KMS-11 (cell line): ENCODE measurements around the gene MST1.

Source experiments
- H2AFZ ChIP-seq: fragments of 200-600 bp; sonication (generic); 2 replicates; pipeline ENCODE4 v1.6.1; 2016; ENCODE audit warnings: antibody characterized with exemption, mixed run types, low read depth
- H3K27ac ChIP-seq: fragments of 200-600 bp; sonication (generic); 2 replicates; pipeline ENCODE4 v1.6.1; 2016; ENCODE audit warnings: mild to moderate bottlenecking, mixed run types
- H3K27me3 ChIP-seq: fragments of 200-600 bp; sonication (generic); 2 replicates; pipeline ENCODE4 v1.6.1; 2017; ENCODE audit warnings: mild to moderate bottlenecking, low read depth, mixed run types, moderate library complexity; ENCODE audit not compliant: insufficient read depth
- H3K36me3 ChIP-seq: fragments of 200-600 bp; sonication (generic); 2 replicates; pipeline ENCODE4 v1.6.1; 2017; ENCODE audit warnings: mild to moderate bottlenecking, mixed run types; ENCODE audit not compliant: insufficient read depth
- H3K4me1 ChIP-seq: fragments of 200-600 bp; sonication (generic); 2 replicates; pipeline ENCODE4 v1.6.1; 2016; ENCODE audit warnings: mild to moderate bottlenecking, low read depth, mixed run types; ENCODE audit not compliant: poor library complexity, severe bottlenecking
- H3K4me2 ChIP-seq: fragments of 200-600 bp; sonication (generic); 2 replicates; pipeline ENCODE4 v1.7.0; 2016; ENCODE audit warnings: mild to moderate bottlenecking, mixed run types
- H3K4me3 ChIP-seq: fragments of 200-600 bp; sonication (generic); IDR thresholded peaks from 2 replicates; pipeline ENCODE4 v1.6.1; 2017; ENCODE audit warnings: low read depth, low read length, mixed read lengths; ENCODE audit not compliant: insufficient read depth
- H3K79me2 ChIP-seq: fragments of 200-600 bp; sonication (generic); 2 replicates; pipeline ENCODE4 v1.6.1; 2016; ENCODE audit warnings: low read depth, mixed run types; ENCODE audit not compliant: insufficient read depth
- H3K9ac ChIP-seq: fragments of 200-600 bp; sonication (generic); 2 replicates; pipeline ENCODE4 v1.6.1; 2016; ENCODE audit warnings: mild to moderate bottlenecking, mixed run types
- H4K20me1 ChIP-seq: fragments of 200-600 bp; sonication (generic); 2 replicates; pipeline ENCODE4 v1.6.1; 2016; ENCODE audit warnings: mild to moderate bottlenecking, mixed run types; ENCODE audit not compliant: insufficient read depth
- TF ChIP-seq, protein P1 (sequence below): fragments of 200-600 bp; sonication (generic); conservative IDR thresholded peaks from 2 replicates; pipeline ENCODE4 v1.6.1; 2017; ENCODE audit warnings: low read depth, mild to moderate bottlenecking, antibody characterized with exemption, low read length, moderate library complexity, mixed read lengths

The MST1 gene

DNA sequence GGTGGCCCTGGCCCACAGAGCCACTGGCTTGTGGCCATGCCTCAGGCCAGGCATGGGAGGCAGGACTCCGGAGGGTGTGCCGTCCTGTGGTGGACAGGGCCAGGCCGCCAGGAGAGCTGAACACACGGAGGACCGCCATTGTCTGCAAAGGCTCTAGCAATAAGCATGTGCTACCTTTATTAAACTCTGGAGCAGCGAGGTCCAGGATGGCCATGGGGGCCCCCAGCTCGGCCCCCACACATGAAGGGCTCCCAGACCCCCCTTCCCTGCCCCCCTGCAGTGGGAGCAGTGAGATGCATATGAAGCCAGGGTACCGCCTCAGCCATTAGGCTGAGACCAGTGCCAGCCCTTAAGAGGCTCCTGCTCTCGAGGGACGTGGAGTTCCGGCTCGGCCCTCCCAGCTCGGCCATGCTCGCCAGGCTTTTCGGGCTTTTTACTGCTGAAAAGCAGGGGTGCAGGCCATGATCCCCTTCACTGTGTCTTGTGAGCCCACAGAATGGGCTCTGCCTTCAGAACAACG is 27.5 kb upstream of the MST1 start:
- Histone ChIP-seq H3K4me1 (no peaks in the 10 kb centered on the region), H3K27ac (no peak overlapping the region), H2AFZ (no peak overlapping the region), H3K4me2 (no peak overlapping the region), H3K4me3 (no peak overlapping the region), H3K79me2 (no peaks in the 10 kb centered on the region), H3K36me3 (no peaks in the 10 kb centered on the region), H4K20me1 (no peaks in the 10 kb centered on the region), H3K9ac (no peak overlapping the region), H3K27me3 (no peaks in the 10 kb centered on the region)
- TF ChIP-seq, protein P1, sequence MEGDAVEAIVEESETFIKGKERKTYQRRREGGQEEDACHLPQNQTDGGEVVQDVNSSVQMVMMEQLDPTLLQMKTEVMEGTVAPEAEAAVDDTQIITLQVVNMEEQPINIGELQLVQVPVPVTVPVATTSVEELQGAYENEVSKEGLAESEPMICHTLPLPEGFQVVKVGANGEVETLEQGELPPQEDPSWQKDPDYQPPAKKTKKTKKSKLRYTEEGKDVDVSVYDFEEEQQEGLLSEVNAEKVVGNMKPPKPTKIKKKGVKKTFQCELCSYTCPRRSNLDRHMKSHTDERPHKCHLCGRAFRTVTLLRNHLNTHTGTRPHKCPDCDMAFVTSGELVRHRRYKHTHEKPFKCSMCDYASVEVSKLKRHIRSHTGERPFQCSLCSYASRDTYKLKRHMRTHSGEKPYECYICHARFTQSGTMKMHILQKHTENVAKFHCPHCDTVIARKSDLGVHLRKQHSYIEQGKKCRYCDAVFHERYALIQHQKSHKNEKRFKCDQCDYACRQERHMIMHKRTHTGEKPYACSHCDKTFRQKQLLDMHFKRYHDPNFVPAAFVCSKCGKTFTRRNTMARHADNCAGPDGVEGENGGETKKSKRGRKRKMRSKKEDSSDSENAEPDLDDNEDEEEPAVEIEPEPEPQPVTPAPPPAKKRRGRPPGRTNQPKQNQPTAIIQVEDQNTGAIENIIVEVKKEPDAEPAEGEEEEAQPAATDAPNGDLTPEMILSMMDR, result no peak

GRCh38 chr3:49716169-49716568 is 26.9 kb upstream of the MST1 start:
- TF ChIP-seq, protein P1, result no peak
- H4K20me1 ChIP-seq, result no peaks in the 10 kb centered on the region
- no peak overlapping the region for H2AFZ ChIP-seq
- H3K27me3 ChIP-seq, result no peaks in the 10 kb centered on the region
- H3K79me2 ChIP-seq, result no peaks in the 10 kb centered on the region
- H3K4me2 ChIP-seq, result no peak overlapping the region
- no peak overlapping the region for H3K27ac ChIP-seq
- no peaks in the 10 kb centered on the region for H3K4me1 ChIP-seq
- H3K9ac ChIP-seq, result no peak overlapping the region
- H3K4me3 ChIP-seq, result no peak overlapping the region
- H3K36me3 ChIP-seq, result no peaks in the 10 kb centered on the region

GRCh38 chr3:49715611-49716121 is 26.4 kb upstream of the MST1 start:
- Histone ChIP-seq H3K9ac (no peak overlapping the region), H3K4me1 (no peaks in the 10 kb centered on the region), H3K4me3 (no peak overlapping the region), H3K4me2 (no peak overlapping the region), H3K79me2 (no peaks in the 10 kb centered on the region), H4K20me1 (no peaks in the 10 kb centered on the region), H2AFZ (no peak overlapping the region), H3K36me3 (no peaks in the 10 kb centered on the region), H3K27me3 (no peaks in the 10 kb centered on the region), H3K27ac (no peak overlapping the region)
- TF ChIP-seq, protein P1, result no peak

DNA sequence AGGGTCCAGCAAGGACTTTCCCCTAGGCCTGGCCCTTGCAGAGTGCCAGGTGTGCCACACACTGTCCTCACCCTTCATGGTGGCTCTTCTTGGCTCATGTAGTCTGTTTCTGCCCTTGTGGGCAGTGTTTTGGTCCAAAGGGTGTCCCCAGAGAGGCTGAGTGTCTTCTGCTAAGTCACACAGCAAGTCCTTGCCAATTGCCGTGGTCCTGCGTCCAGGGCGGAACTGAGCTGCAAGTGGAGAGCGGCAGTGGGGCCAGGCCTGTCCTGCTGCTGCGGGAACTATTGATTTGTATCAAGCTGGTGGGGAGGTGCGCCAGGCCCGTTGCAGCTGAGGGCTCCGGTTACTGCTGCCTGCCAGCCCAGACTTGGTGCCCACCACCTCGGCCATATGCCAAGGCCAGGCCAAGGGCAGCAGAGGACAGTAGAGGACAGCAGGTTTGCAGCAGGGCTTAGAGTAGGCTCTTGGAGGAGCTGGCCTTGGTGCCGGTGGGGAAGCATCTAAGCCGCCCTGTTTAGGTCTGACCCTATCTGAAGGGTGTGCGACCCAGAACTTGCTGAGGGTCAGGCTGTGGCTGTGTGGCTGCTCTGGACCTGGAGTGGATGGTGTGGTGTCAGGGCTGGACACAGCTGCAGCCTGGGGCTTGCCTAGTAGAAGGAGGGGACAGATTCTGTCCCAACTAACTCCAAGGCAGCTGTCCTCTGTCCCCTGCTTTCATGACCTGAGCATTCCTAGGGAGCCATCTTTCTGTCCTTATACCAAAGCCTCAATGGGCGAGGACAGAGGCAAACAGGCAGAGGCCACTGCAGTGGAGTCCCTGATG is 25.7 kb upstream of the MST1 start:
- H3K4me1 ChIP-seq, result no peaks in the 10 kb centered on the region
- no peaks in the 10 kb centered on the region for H4K20me1 ChIP-seq
- no peak overlapping the region for H2AFZ ChIP-seq
- no peaks in the 10 kb centered on the region for H3K36me3 ChIP-seq
- H3K27me3 ChIP-seq, result no peaks in the 10 kb centered on the region
- no peak overlapping the region for H3K4me3 ChIP-seq
- no peak overlapping the region for H3K27ac ChIP-seq
- H3K9ac ChIP-seq, result no peak overlapping the region
- TF ChIP-seq, protein P1, result no peak
- no peaks in the 10 kb centered on the region for H3K79me2 ChIP-seq
- no peak overlapping the region for H3K4me2 ChIP-seq
